Subcutaneous abdominal adipose tissue (tissue), 5 donors: Measurements from ENCODE around the gene BDKRB1.

Experiments used
- H3K27ac ChIP-seq: one replicate; pipeline ENCODE4 v1.7.0; 2013; ENCODE audit warnings: low read depth, mild to moderate bottlenecking, inconsistent platforms, low read length, moderate library complexity
- H3K27me3 ChIP-seq, 5 donors: one replicate each; pipeline ENCODE4 v1.7.0; 2013; ENCODE audit warnings: low read length in 5 of 5, inconsistent platforms in 1 of 5; ENCODE audit not compliant: control insufficient read depth in 5 of 5, insufficient read depth in 4 of 5
- H3K36me3 ChIP-seq, 5 donors: one replicate each; pipeline ENCODE4 v1.7.0; 2013; ENCODE audit warnings: low read length in 5 of 5; ENCODE audit not compliant: control insufficient read depth in 5 of 5, insufficient read depth in 5 of 5
- H3K4me1 ChIP-seq, 5 donors: one replicate each; pipeline ENCODE4 v1.7.0; 2013; ENCODE audit warnings: low read length in 5 of 5, mild to moderate bottlenecking in 3 of 5, moderate library complexity in 1 of 5; ENCODE audit not compliant: control insufficient read depth in 5 of 5, insufficient read depth in 5 of 5
- H3K4me3 ChIP-seq, 5 donors: one replicate each; pipeline ENCODE4 v1.7.0; 2013; ENCODE audit warnings: low read length in 5 of 5, low read depth in 1 of 5
- H3K9ac ChIP-seq, 5 donors: one replicate each; pipeline ENCODE4 v1.7.0; 2013; ENCODE audit warnings: low read length in 5 of 5, mild to moderate bottlenecking in 4 of 5, moderate library complexity in 3 of 5
- H3K9me3 ChIP-seq, 5 donors: one replicate each; pipeline ENCODE4 v1.7.0; 2013; ENCODE audit warnings: low read length in 5 of 5; ENCODE audit not compliant: control insufficient read depth in 5 of 5
- donor health status: healthy.
- donor health status: healthy.
- donor health status: healthy.
- donor health status: healthy.
- donor health status: healthy.

BDKRB1 gene

DNA sequence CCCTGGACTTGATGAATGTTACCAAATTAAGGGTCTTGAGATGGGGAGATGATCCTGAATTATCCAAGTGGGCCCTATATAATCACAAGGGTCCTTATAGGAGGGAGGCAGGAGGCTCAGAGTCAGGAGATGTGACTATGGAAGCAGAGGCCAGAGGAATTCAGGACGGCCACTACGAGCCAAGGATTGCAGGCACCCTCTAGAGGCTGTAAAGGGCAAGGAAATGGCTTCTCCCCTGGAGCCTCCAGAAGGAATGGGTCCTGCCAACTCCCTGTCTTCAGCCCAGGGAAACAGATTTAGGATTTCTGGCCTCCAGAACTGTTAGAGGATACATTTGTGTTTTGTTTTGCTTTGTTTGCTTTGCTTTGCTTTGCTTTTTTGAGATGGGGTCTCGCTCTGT, 8.8 kb downstream of the BDKRB1 start:
- H3K36me3 ChIP-seq = no peaks in the 10 kb centered on the region
- H3K27me3 ChIP-seq = peaks cover 4 to 20% (median 5%) of the 10 kb centered on the region in 5 donors
- H3K4me1 ChIP-seq = peaks cover 0 to 27% (median 13%) of the 10 kb centered on the region in 5 donors
- no peak overlapping the region for H3K4me3 ChIP-seq
- peaks cover 0 to under 1% (median 0%) of the 10 kb centered on the region in 5 donors for H3K9me3 ChIP-seq
- no peak overlapping the region for H3K27ac ChIP-seq
- no peak overlapping the region for H3K9ac ChIP-seq

DNA sequence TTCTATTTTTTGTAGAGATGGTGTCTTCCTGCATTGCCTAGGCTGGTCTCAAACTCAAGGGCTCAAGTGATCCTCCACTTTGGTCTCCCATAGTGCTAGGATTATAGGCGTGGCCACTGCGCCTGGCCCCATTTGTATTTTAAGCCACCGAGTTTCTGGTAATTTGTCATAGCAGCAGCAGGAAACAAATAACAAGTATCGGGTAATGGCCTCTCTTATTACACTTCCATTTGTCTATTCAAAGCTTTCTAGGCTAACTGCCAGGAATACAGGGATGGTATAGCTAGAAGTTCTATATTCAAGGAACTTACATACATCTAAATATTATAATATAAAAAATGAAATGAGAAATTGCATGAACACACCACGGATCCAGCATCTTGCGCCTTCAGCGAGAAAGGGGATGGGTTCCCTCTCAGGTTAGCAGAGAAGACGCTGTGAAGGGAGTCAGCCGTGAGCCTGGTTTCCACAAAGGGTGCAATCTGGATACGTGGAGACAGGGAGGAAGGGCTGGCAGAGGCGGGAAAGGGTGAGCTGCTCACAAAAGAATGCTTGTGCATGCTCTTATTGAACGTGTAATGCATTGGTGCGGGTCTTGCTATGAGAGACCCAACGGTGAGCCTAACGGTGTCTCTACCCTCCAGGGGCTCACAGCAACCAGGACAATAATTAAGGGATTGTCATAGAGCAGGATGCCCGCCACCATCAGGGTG, 9.5 kb downstream of the BDKRB1 start:
- Histone ChIP-seq H3K27me3 (peaks cover 4 to 20% (median 5%) of the 10 kb centered on the region in 5 donors), H3K4me1 (peaks cover 0 to 33% (median 17%) of the 10 kb centered on the region in 5 donors), H3K4me3 (no peak overlapping the region), H3K36me3 (no peaks in the 10 kb centered on the region), H3K27ac (no peak overlapping the region), H3K9me3 (no peaks in the 10 kb centered on the region), H3K9ac (no peak overlapping the region)

DNA sequence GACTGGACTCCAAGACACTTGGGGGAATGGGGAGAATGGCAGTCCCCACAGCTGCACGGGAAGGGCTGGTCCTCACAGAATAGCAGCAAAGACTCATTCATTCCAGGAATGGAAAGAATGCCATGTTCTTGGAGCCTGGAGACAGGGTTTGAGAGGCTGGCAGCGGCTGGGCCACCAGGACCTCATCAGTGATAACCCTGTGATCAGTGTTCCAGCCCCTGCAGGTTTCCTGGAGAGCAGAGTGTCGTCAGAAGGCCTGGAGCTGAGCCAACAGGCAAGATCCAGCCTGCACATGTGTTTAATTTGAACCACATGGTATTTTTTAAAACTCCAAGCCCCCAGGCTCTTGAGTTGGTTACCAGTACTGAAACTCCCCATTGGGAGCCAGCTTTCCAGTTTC, 11.3 kb downstream of the BDKRB1 start:
- peaks cover 0 to 15% (median 4%) of the 10 kb centered on the region in 5 donors for H3K27me3 ChIP-seq
- H3K4me3 ChIP-seq = no peak overlapping the region
- no peaks in the 10 kb centered on the region for H3K36me3 ChIP-seq
- peaks cover 0 to 5% (median 1%) of the 10 kb centered on the region in 5 donors for H3K9me3 ChIP-seq
- no peak overlapping the region for H3K9ac ChIP-seq
- H3K27ac ChIP-seq = no peak overlapping the region
- H3K4me1 ChIP-seq = peaks cover 0 to 39% (median 20%) of the 10 kb centered on the region in 5 donors

DNA sequence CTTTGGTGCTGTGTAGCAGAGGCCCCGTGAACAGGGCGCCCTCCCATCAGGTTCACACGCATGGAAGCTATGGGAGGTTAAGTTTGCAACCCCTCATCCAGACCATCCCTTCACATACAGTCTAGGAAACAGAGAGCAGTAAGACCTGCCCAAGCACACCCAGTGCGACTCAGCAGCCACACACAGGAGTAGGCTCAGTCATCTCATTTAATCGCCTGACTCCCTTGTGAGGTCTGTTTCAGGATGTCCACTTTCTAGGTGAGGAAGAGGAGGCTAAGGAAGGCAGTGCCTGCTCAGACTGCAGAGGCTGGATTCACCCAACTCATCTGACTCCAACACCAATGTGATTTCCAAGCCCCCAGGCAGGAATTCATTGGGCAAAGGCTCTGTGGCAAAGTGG, 11.9 kb downstream of the BDKRB1 start:
- Histone ChIP-seq H3K36me3 (no peaks in the 10 kb centered on the region), H3K9ac (no peak overlapping the region), H3K4me1 (peaks cover 0 to 39% (median 20%) of the 10 kb centered on the region in 5 donors), H3K9me3 (peaks cover 0 to 6% (median 5%) of the 10 kb centered on the region in 5 donors), H3K4me3 (no peak overlapping the region), H3K27ac (no peak overlapping the region), H3K27me3 (peaks cover 0 to 15% (median 4%) of the 10 kb centered on the region in 5 donors)

DNA sequence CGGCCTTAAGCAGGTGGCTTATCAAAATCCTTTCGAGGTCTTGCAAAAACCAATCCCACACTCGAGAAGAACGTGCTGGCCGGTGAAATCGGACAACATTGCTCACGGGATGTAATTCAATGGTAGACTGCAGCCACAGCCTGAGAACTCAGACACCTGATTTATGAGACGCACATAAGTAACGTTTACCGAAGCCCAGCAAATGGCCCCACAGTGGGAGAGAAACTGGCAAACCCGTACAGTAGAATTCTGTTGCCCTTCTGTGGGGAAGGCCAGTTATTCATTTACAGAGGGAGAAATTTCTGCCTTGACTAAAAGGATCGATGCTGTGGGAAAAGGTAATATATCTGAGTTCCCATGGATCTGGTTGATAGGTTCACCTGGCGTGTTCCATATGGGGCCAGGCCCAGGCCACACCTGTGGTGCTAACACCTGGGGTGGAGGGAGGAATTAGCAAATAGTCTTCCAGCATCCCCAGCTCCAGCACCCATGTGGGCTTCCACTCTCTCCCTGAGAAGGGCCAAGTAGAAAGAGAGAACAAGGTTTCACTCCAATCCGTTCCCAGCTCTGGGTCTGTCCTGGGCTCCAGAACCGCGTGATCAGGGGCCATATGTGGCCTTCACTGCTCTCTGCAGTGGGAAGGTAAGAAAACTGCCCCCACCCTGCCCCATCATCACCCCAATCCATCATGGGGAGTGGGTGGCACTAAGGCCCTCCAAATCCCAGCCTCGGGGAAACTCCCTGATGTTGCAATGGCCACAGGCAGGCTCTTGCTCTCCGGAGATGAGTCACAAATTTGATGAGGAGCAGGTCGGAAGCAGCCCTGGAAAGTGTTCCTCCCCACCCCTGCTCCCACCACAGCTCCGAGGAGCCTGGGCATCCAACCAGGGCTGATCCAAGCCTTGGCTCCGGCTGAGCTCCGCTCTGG, 12.7 kb downstream of the BDKRB1 start:
- no peak overlapping the region for H3K9ac ChIP-seq
- H3K4me3 ChIP-seq = no peak overlapping the region
- H3K9me3 ChIP-seq = peaks cover 0 to 6% (median 5%) of the 10 kb centered on the region in 5 donors
- peaks cover 0 to 39% (median 20%) of the 10 kb centered on the region in 5 donors for H3K4me1 ChIP-seq
- peak overlapping the region; percentile 40 for H3K27ac ChIP-seq
- peaks cover 0 to 15% (median 4%) of the 10 kb centered on the region in 5 donors for H3K27me3 ChIP-seq
- no peaks in the 10 kb centered on the region for H3K36me3 ChIP-seq

DNA sequence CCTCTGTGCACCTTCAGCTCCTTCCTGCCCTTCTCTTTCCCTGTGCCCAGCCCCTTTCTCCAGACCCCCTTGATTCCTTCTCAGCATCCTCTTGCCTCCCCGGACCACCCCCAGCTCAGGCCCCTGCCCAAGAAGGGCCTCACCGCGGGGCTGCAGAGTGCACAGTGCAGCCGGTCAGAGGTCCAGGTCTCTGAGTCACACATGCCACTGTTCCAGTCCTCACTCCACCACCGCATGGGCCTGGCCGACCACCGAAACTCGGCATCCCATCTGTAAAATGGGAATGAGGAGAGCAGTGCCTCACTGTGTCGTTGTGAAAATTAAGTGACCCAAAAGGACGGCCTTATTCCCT, 13.3 kb downstream of the BDKRB1 start:
- Histone ChIP-seq H3K36me3 (no peaks in the 10 kb centered on the region), H3K9me3 (peaks cover 0 to 6% (median 5%) of the 10 kb centered on the region in 5 donors), H3K27me3 (peaks cover 0 to 15% (median 4%) of the 10 kb centered on the region in 5 donors), H3K4me1 (peaks cover 0 to 39% (median 20%) of the 10 kb centered on the region in 5 donors), H3K27ac (peak overlapping the region; percentile 40), H3K4me3 (no peak overlapping the region), H3K9ac (no peak overlapping the region)

DNA sequence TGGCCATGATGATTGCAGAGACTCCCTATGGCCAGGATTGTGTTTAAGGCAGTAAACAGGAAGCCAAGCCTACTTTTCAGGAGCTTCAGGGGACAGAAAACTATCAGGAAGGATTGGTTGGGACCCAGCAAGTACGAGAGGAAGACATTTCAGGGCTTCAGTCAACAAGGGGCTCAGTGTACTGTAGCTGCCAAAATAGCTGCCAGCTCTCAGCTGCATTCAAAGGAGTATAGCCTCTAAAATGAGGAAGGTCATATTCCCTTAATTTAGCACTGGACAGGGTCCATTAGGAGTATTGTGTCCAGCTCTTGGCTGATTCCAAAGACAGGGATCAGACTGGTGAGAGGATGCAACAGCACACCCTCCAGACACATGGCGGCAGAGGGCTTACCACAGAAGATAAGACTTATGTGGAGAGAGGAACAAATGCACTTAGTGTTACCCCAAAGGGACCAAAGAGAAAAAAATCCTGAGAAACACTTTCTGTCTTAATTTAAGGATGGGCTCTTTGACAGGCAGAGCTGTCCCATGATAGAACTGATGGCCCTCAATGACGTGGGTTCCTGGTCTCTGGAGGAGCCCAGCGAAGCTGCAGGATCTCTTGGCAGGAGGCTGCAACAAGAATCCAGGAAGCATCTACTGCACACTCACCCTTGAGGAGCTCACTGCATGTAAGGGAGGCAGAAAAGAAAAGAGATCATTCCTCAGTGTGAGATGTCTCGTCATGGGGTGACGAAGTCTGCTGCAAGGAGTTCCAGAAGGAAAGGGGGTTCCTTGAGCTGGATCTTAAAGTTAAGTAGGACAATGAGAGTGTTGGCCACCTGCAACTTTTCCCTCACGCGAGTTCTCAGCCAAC, 14.8 kb downstream of the BDKRB1 start:
- peaks cover 0 to 6% (median 5%) of the 10 kb centered on the region in 5 donors for H3K9me3 ChIP-seq
- no peak overlapping the region for H3K27ac ChIP-seq
- H3K36me3 ChIP-seq = no peaks in the 10 kb centered on the region

DNA sequence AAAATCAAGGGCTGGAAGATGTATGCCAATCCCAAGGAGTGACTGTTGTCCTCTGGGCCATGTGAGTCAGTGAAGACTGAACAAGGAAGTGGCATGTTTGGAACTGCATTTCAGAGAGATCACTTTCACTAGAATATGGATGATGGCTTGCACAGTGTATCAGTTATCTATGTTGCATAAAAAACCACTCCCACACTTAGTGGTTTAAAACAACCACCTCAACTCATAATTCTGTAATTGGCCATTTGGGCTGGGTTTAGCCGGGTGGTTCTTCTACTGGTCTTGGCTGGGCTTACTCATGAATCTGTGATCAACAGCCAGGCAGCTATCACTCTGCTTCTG, 15.4 kb downstream of the BDKRB1 start:
- H3K36me3 ChIP-seq = no peaks in the 10 kb centered on the region
- no peak overlapping the region for H3K4me3 ChIP-seq
- no peak overlapping the region for H3K9ac ChIP-seq
- H3K4me1 ChIP-seq = peaks cover 2 to 49% (median 26%) of the 10 kb centered on the region in 5 donors
- H3K9me3 ChIP-seq = peaks cover 0 to 6% (median 5%) of the 10 kb centered on the region in 5 donors
- peaks cover 0 to 15% (median 4%) of the 10 kb centered on the region in 5 donors for H3K27me3 ChIP-seq
- H3K27ac ChIP-seq = no peak overlapping the region

More for the DNA sequence above, 14.8 kb downstream of the BDKRB1 start:
- Histone ChIP-seq H3K9ac (no peak overlapping the region), H3K4me1 (peaks cover 2 to 48% (median 26%) of the 10 kb centered on the region in 5 donors), H3K27me3 (peaks cover 0 to 15% (median 4%) of the 10 kb centered on the region in 5 donors), H3K4me3 (no peak overlapping the region)

DNA sequence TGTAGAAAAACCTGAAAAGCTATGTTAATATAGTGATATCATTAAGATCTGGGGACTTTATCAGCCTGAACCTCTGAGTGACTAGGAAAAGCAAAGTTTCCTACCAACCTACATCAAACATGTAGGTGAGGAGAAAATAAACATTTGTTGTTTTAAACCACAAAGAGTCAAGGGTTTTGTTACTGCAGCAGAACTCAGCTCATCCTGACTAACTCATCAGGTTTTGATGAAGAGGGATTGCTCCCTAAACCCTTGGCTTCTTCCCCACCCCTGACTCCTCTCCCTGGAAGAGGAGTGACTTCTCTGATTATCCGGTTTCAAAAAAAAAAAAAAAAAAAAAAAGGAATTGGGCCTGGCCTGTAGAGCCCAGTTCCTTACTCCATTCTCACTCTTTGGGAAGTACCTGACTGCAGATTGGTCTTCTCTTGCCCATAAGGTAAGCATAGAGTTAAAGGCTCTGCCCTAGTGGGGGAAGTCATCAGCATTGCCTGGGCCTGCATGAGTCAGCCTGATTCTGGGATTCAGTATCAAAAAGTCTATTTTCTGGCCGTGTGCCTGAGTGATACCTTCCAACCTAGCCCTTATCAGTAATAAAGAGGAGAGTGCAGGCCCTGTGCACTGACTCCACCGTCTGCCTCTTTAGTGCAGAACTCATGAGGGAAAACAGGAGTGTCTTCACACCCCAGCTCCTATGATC, 16.9 kb downstream of the BDKRB1 start:
- H3K27ac ChIP-seq = no peak overlapping the region
- H3K4me3 ChIP-seq = no peak overlapping the region
- peaks cover 0 to 7% (median 0%) of the 10 kb centered on the region in 5 donors for H3K27me3 ChIP-seq
- no peak overlapping the region for H3K9ac ChIP-seq
- peaks cover 0 to 12% (median 10%) of the 10 kb centered on the region in 5 donors for H3K9me3 ChIP-seq
- H3K36me3 ChIP-seq = no peaks in the 10 kb centered on the region
- H3K4me1 ChIP-seq = peaks cover 2 to 38% (median 22%) of the 10 kb centered on the region in 5 donors
